Measurements from ENCODE around the gene CYP2A6. TPM values are rescaled to one million over a fixed set of nuclear protein-coding genes. Genes with fewer than 3 reads are reported as not detected.

Gene CYP2A6, protein sequence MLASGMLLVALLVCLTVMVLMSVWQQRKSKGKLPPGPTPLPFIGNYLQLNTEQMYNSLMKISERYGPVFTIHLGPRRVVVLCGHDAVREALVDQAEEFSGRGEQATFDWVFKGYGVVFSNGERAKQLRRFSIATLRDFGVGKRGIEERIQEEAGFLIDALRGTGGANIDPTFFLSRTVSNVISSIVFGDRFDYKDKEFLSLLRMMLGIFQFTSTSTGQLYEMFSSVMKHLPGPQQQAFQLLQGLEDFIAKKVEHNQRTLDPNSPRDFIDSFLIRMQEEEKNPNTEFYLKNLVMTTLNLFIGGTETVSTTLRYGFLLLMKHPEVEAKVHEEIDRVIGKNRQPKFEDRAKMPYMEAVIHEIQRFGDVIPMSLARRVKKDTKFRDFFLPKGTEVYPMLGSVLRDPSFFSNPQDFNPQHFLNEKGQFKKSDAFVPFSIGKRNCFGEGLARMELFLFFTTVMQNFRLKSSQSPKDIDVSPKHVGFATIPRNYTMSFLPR
- not detected in 2 replicates for total RNA-seq

DNA sequence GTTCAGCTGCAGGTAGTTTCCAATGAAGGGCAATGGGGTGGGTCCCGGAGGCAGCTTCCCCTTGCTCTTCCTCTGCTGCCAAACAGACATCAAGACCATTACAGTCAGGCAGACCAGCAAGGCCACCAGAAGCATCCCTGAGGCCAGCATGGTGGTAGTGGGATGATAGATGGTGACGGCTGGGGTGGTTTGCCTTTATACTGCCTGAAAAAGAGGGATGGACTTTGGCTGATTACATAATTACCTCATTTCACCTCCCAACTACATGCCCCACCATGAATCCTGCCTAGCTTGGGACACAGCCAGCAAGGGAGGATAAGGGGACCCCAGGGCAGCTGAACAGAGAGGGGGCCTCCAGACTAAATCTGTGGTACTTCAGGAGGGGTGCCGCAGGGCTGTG is at the start of gene CYP2A6:
Gene CYP2A6, minus strand, starts transcription at position 171 of the 400 bp plus-strand sequence. Its CDS starts 21 bp downstream, at position 150.

DNA sequence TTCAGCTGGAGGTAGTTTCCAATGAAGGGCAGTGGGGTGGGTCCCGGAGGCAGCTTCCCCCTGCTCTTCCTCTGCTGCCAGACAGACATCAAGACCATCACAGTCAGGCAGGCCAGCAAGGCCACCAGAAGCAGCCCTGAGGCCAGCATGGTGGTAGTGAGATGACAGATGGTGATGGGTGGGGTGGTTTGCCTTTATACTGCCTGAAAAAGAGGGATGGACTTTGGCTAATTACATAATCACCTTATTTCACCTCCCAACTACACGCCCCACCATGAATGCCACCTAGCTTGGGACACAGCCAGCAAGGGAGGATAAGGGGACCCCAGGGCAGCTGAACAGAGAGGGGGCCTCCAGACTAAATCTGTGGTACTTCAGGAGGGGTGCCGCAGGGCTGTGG is 31.8 kb upstream of the CYP2A6 start, which contains the start of gene CYP2A7:
Gene CYP2A7, minus strand, starts transcription at position 170 of the 400 bp plus-strand sequence. Its CDS starts 21 bp downstream, at position 149.

DNA sequence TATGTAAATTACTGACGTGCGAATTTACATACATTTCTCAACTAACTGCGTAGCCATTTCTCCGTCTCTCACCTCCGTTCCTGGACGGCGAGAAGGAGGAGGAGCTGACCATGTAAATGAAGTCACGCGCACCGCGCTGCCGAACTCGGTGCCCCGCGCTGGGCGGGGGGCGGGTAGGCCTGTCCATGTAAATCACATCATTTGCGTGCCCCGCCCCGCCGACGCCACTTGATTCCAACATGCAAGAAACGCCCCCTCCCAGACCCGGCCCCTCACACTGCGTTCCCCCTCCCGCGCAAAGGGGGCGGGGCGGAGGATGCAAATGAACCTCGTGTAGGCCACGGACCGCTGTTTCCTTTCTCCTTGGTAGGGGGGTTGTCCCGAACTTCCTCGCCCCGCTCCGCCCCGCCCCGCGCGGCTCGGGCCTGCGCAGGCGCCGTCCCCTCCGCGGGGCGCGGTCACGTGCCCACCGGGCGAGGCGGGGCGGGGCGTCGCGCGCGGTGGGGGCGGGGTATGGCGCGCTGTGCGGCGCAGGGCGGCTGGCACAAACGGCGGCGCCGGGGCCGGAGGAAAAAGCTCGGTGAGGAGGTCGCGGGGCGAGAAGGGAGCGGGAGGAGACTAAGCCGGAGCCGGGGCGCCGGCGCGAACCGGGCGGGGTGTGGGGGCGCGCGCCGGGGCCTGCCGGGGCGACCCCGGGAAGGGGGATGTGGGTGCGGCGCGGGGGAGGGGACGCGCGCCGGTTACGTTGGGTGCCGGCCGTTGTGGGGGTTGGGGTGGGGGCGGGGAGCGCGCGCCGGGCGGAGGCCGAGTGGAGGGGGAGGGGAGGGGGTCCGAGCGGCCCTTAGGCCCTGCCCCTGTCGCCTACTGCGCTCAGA is 51.3 kb downstream of the CYP2A6 start, which contains the start of gene EGLN2:
Gene EGLN2, plus strand, starts transcription at position 509 of the 875 bp plus-strand sequence. CDS start 1,382 bp downstream, outside the sequence.

Other genes starting within 250 kb of the CYP2A6 start
- 3.9 and 73.7 TPM in 2 replicates for gene LTBP4, start 249.1 kb downstream of the CYP2A6 start, total RNA-seq
- 16.2 and 23.8 TPM in 2 replicates for gene NUMBL, start 159.8 kb downstream of the CYP2A6 start, total RNA-seq
- gene COQ8B, start 133.6 kb downstream of the CYP2A6 start, total RNA-seq = 17.8 and 23.5 TPM in 2 replicates
- gene ITPKC, start 133.3 kb downstream of the CYP2A6 start, total RNA-seq = 20.6 and 27.0 TPM in 2 replicates
- 0.97 and 2.0 TPM in 2 replicates for gene ACTMAP, start 100.0 kb downstream of the CYP2A6 start, total RNA-seq
- gene SNRPA, start 99.2 kb downstream of the CYP2A6 start, total RNA-seq = 45.4 and 59.9 TPM in 2 replicates
- gene MIA, start 74.9 kb downstream of the CYP2A6 start, total RNA-seq = 1.1 TPM in 1 of 2 replicates, not detected in the other
- gene RAB4B, start 72.2 kb downstream of the CYP2A6 start, total RNA-seq = 9.2 and 11.6 TPM in 2 replicates
- gene EGLN2, start 51.3 kb downstream of the CYP2A6 start, total RNA-seq = 116 and 143 TPM in 2 replicates
- gene CYP2A7, start 31.8 kb upstream of the CYP2A6 start, total RNA-seq = not detected in 2 replicates
- not detected in 2 replicates for gene CYP2B6, start 140.8 kb upstream of the CYP2A6 start, total RNA-seq
- gene CYP2A13, start 238.0 kb upstream of the CYP2A6 start, total RNA-seq = not detected in 2 replicates